Gastrocnemius medialis (tissue), 4 donors: ENCODE results near the gene OR51V1.

Experiments
- POLR2A ChIP-seq, 2 donors: fragments of 450-650 bp; IDR thresholded peaks; one replicate each; pipeline ENCODE4 v1.6.1; 2017; ENCODE audit warnings: antibody characterized with exemption in 2 of 2, mild to moderate bottlenecking in 2 of 2, moderate library complexity in 2 of 2
- TF ChIP-seq, protein P1 (sequence below), 5 experiments: fragments of 450-650 bp in 3 of 5; fragments of 200-600 bp in 2 of 5; sonication (generic) in 2 of 5; IDR thresholded peaks in 4 of 5; conservative IDR thresholded peaks in 1 of 5; 1 replicate in 4 of 5; 2 replicates in 1 of 5; pipeline ENCODE4 v1.5.1; 2016 to 2019; ENCODE audit warnings: antibody characterized with exemption in 5 of 5, mild to moderate bottlenecking in 3 of 5, moderate library complexity in 3 of 5

DNA sequence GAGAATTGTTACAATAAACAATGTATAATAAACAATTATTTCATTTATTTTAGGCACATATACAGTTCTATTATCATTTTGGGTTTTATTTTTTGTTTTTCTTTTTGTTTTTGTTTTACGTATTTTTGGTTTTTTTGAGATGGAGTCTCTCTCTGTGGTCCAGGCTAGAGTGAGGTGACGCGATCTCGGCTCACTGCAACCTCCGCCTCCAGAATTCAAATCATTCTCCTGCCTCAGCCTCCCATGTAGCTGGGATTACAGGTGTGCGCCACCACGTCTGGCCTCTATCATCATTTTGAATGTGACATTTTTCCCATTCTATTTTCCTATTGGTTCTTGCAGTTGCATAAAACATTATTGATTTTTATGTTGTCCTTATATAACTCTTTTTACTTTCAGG lies 25.5 kb downstream of the OR51V1 start:
- TF ChIP-seq, protein P1, sequence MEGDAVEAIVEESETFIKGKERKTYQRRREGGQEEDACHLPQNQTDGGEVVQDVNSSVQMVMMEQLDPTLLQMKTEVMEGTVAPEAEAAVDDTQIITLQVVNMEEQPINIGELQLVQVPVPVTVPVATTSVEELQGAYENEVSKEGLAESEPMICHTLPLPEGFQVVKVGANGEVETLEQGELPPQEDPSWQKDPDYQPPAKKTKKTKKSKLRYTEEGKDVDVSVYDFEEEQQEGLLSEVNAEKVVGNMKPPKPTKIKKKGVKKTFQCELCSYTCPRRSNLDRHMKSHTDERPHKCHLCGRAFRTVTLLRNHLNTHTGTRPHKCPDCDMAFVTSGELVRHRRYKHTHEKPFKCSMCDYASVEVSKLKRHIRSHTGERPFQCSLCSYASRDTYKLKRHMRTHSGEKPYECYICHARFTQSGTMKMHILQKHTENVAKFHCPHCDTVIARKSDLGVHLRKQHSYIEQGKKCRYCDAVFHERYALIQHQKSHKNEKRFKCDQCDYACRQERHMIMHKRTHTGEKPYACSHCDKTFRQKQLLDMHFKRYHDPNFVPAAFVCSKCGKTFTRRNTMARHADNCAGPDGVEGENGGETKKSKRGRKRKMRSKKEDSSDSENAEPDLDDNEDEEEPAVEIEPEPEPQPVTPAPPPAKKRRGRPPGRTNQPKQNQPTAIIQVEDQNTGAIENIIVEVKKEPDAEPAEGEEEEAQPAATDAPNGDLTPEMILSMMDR (IDR thresholded peaks at IDR 0.05 in 4 of 5, conservative IDR thresholded peaks at IDR 0.05 in 1 of 5), result no peak
- no peak for TF ChIP-seq POLR2A (IDR thresholded peaks at IDR 0.05)
